ENCODE data around the gene RIN3. TPM values are rescaled to one million over a fixed set of nuclear protein-coding genes. Genes with fewer than 3 reads are reported as not detected.

Gene RIN3
- total RNA-seq, 1 experiment from 2014 or later, result 1.5 TPM

- H3K23me2 ChIP-seq (ENCODE audit: insufficient read length, low read depth, low read length, poor library complexity, severe bottlenecking), result no peaks in the 10 kb centered on the region
- no peak overlapping the region for H2BK15ac ChIP-seq (ENCODE audit: low read depth, low read length)
- H2AK5ac ChIP-seq (ENCODE audit: insufficient read length, low read length), result no peak overlapping the region
- WGBS (ENCODE audit: extremely low coverage, insufficient read length, low lambda C conversion rate), result no CpG with 5 or more reads among the region's 27 CpGs
- no peak overlapping the region for H3K4ac ChIP-seq (ENCODE audit: low read depth, low read length)
- H3K9me3 Mint-ChIP-seq, result no peaks in the 10 kb centered on the region
- H3K14ac ChIP-seq (ENCODE audit: insufficient read depth, low read length), result no peak overlapping the region
- no peaks in the 10 kb centered on the region for H4K20me1 ChIP-seq (ENCODE audit: control insufficient read depth, insufficient read depth, insufficient read length)
- H3K9ac ChIP-seq (ENCODE audit: extremely low read depth, insufficient read length, low read length), result no peak overlapping the region
- H2BK20ac ChIP-seq (ENCODE audit: low read depth, low read length, poor library complexity, severe bottlenecking), result no peak overlapping the region
- no peak overlapping the region for H3K27ac Mint-ChIP-seq
- H3K23ac ChIP-seq (ENCODE audit: insufficient read length, low read depth, low read length), result no peak overlapping the region
- no peaks in the 10 kb centered on the region for H3K79me2 ChIP-seq (ENCODE audit: insufficient read depth, low read length)
- H3K56ac ChIP-seq (ENCODE audit: insufficient read length, low read depth, low read length), result no peak overlapping the region
- H3K4me2 ChIP-seq (ENCODE audit: insufficient read depth, insufficient read length, low read length), result no peak overlapping the region
- no peaks in the 10 kb centered on the region for H3K9me3 ChIP-seq (ENCODE audit: control insufficient read depth, low read depth, low read length)
- no peak for TF ChIP-seq CTCF (conservative IDR thresholded peaks at IDR 0.05)
- H3K36me3 Mint-ChIP-seq (ENCODE audit: insufficient read depth in 1 of 3, low read depth in 3 of 3), result no peaks in the 10 kb centered on the region; a peak in 1 of 7 replicates
- no peaks in the 10 kb centered on the region for H3K79me1 ChIP-seq (ENCODE audit: insufficient read depth, low read depth, low read length, poor library complexity, severe bottlenecking)
- H2BK5ac ChIP-seq (ENCODE audit: insufficient read length, low read length), result no peak overlapping the region
- H3K27me3 ChIP-seq (ENCODE audit: insufficient read depth, low read length), result no peaks in the 10 kb centered on the region
- H3K4me1 Mint-ChIP-seq, result peaks cover 0 to 2% of the 10 kb centered on the region in 2 experiments; a peak in 1 of 4 replicates
- H3T11ph ChIP-seq (ENCODE audit: low read length), result no peak overlapping the region
- no peak overlapping the region for H3K27ac ChIP-seq (ENCODE audit: insufficient read length, low read depth, low read length)
- H4K5ac ChIP-seq (ENCODE audit: insufficient read length, low read depth, low read length), result no peak overlapping the region
- no peaks in the 10 kb centered on the region for H3K4me1 ChIP-seq (ENCODE audit: insufficient read depth, low read length)
- no peak overlapping the region for H2AFZ ChIP-seq (ENCODE audit: low read length)
- H3K27me3 Mint-ChIP-seq (ENCODE audit: low read depth), result 0 out of 2 replicates have a peak, but pooled peaks cover 2% of the 10 kb centered on the region
- no peak overlapping the region for H3K18ac ChIP-seq (ENCODE audit: insufficient read length, low read depth, low read length)
- H4K8ac ChIP-seq (replicated peaks; ENCODE audit: insufficient read length, low read depth, low read length), result no peak overlapping the region
- no peak overlapping the region for H2BK12ac ChIP-seq (ENCODE audit: insufficient read length, low read depth, low read length)
- H2BK120ac ChIP-seq (ENCODE audit: low read depth, low read length, poor library complexity, severe bottlenecking), result no peak overlapping the region
- DNase-seq, result no peak
- no peak overlapping the region for H3K4me3 Mint-ChIP-seq
- no peak overlapping the region for H4K91ac ChIP-seq (ENCODE audit: insufficient read length, low read depth, low read length)
These were observed 138.3 kb downstream of the RIN3 start for GRCh38 chr14:92651758-92652406.
